HEK293 (cell line): Measurements from ENCODE around the gene BTG3.

Experiments used
- CTCF ChIA-PET: fragments of 350-600 bp; formaldehyde crosslinking; extraction: SDS; loops from one replicate; lab custom pipeline; 2021; ENCODE audit warnings: antibody characterized with exemption; lab: Yijun Ruan, JAX
- POLR2A ChIA-PET: fragments of 300-600 bp; formaldehyde crosslinking; extraction: SDS; loops from one replicate; lab custom pipeline; 2020; ENCODE audit warnings: antibody characterized with exemption, inconsistent platforms; lab: Yijun Ruan, JAX
- H3K27ac ChIP-seq: fragments of 200-500 bp; sonication (Bioruptor generic); 2 replicates; pipeline ENCODE4 v1.5.1; 2014; ENCODE audit warnings: low read depth, low read length, control low read depth, inconsistent platforms; ENCODE audit errors: extremely low read depth
- H3K36me3 ChIP-seq, 2 experiments: fragments of 200-500 bp in 1 of 2; sonication (Bioruptor generic) in 1 of 2; 1 replicate in 1 of 2; 2 replicates in 1 of 2; pipeline ENCODE4 v1.5.1; 2014 to 2017; ENCODE audit warnings: inconsistent platforms in 2 of 2, low read length in 2 of 2; ENCODE audit not compliant: control insufficient read depth in 2 of 2, insufficient read depth in 1 of 2
- H3K4me1 ChIP-seq: fragments of 200-500 bp; sonication (Bioruptor generic); 2 replicates; pipeline ENCODE4 v1.5.1; 2014; ENCODE audit warnings: mild to moderate bottlenecking, low read length, inconsistent platforms; ENCODE audit not compliant: control insufficient read depth, insufficient read depth
- H3K4me3 ChIP-seq: 2 replicates; pipeline ENCODE4 v1.5.1; 2011; ENCODE audit warnings: low read depth, mild to moderate bottlenecking, control low read depth, low read length, moderate library complexity
- H3K9me3 ChIP-seq: fragments of 200-500 bp; sonication (Bioruptor generic); 2 replicates; pipeline ENCODE4 v1.5.1; 2014; ENCODE audit warnings: low read depth, low read length, inconsistent platforms; ENCODE audit not compliant: control insufficient read depth, insufficient read depth
- AEBP2 ChIP-seq: fragments of 450-650 bp; formaldehyde crosslinking; IDR thresholded peaks from 2 replicates; pipeline ENCODE4 v1.5.1; 2016; ENCODE audit warnings: missing biosample characterization, missing genetic modification characterization, borderline replicate concordance
- FEZF1 ChIP-seq: fragments of 450-650 bp; formaldehyde crosslinking; IDR thresholded peaks from 2 replicates; pipeline ENCODE4 v1.5.1; 2016; ENCODE audit warnings: missing biosample characterization, missing genetic modification characterization
- GLIS1 ChIP-seq: fragments of 450-650 bp; formaldehyde crosslinking; IDR thresholded peaks from 2 replicates; pipeline ENCODE4 v1.5.1; 2016; ENCODE audit warnings: missing biosample characterization, missing genetic modification characterization
- HOXC10 ChIP-seq: sonication (generic); formaldehyde crosslinking; IDR thresholded peaks from 2 replicates; pipeline ENCODE4 v1.8.1; 2023; ENCODE audit warnings: mild to moderate bottlenecking, missing genetic modification reagents
- IKZF3 ChIP-seq: fragments of 450-650 bp; IDR thresholded peaks from 2 replicates; pipeline ENCODE4 v1.5.0; 2018; ENCODE audit warnings: missing biosample characterization, mild to moderate bottlenecking, missing genetic modification characterization, moderate library complexity
- KLF10 ChIP-seq: fragments of 450-650 bp; IDR thresholded peaks from 2 replicates; pipeline ENCODE4 v1.5.1; 2018; ENCODE audit warnings: missing biosample characterization, mild to moderate bottlenecking, missing genetic modification characterization
- KLF8 ChIP-seq: fragments of 450-650 bp; formaldehyde crosslinking; IDR thresholded peaks from 2 replicates; pipeline ENCODE4 v1.5.1; 2016; ENCODE audit warnings: missing biosample characterization, missing genetic modification characterization
- KLF9 ChIP-seq: fragments of 450-650 bp; formaldehyde crosslinking; IDR thresholded peaks from 2 replicates; pipeline ENCODE4 v1.5.1; 2016; ENCODE audit warnings: missing biosample characterization, missing genetic modification characterization, low read depth
- PBX3 ChIP-seq: sonication (generic); formaldehyde crosslinking; IDR thresholded peaks from 2 replicates; pipeline ENCODE4 v1.8.1; 2022; ENCODE audit warnings: mild to moderate bottlenecking, moderate library complexity, missing genetic modification reagents
- SALL2 ChIP-seq: fragments of 450-650 bp; formaldehyde crosslinking; IDR thresholded peaks from 2 replicates; pipeline ENCODE4 v1.5.0; 2017; ENCODE audit warnings: missing biosample characterization, mild to moderate bottlenecking, missing genetic modification characterization, borderline replicate concordance
- SCRT2 ChIP-seq: fragments of 450-650 bp; formaldehyde crosslinking; IDR thresholded peaks from 2 replicates; pipeline ENCODE4 v1.5.1; 2016; ENCODE audit warnings: missing biosample characterization, missing genetic modification characterization
- ZBTB26 ChIP-seq: fragments of 450-650 bp; formaldehyde crosslinking; optimal IDR thresholded peaks from 2 replicates; pipeline ENCODE3; 2016; ENCODE audit warnings: missing biosample characterization, mild to moderate bottlenecking, missing genetic modification characterization
- ZFP37 ChIP-seq: fragments of 450-650 bp; formaldehyde crosslinking; IDR thresholded peaks from 2 replicates; pipeline ENCODE4 v1.5.1; 2016; ENCODE audit warnings: missing biosample characterization, missing genetic modification characterization
- ZIC2 ChIP-seq: fragments of 450-650 bp; formaldehyde crosslinking; IDR thresholded peaks from 2 replicates; pipeline ENCODE4 v1.5.1; 2016; ENCODE audit warnings: missing biosample characterization, missing genetic modification characterization
- ZNF16 ChIP-seq: fragments of 450-650 bp; formaldehyde crosslinking; IDR thresholded peaks from 2 replicates; pipeline ENCODE4 v1.5.1; 2016; ENCODE audit warnings: low read depth, missing biosample characterization, missing genetic modification characterization
- ZNF391 ChIP-seq: fragments of 450-650 bp; formaldehyde crosslinking; IDR thresholded peaks from 2 replicates; pipeline ENCODE4 v1.5.1; 2016; ENCODE audit warnings: low read depth, missing biosample characterization, missing genetic modification characterization, borderline replicate concordance
- ZNF549 ChIP-seq: fragments of 450-650 bp; IDR thresholded peaks from 2 replicates; pipeline ENCODE4 v1.5.1; 2018; ENCODE audit warnings: missing biosample characterization, missing genetic modification characterization, mild to moderate bottlenecking, inconsistent platforms, moderate library complexity
- ZNF561 ChIP-seq: fragments of 450-650 bp; IDR thresholded peaks from 2 replicates; pipeline ENCODE4 v1.5.1; 2018; ENCODE audit warnings: missing biosample characterization, missing genetic modification characterization, borderline replicate concordance
- ZNF624 ChIP-seq: fragments of 450-650 bp; formaldehyde crosslinking; IDR thresholded peaks from 2 replicates; pipeline ENCODE4 v1.5.1; 2017; ENCODE audit warnings: missing biosample characterization, missing genetic modification characterization
- ZNF660 ChIP-seq: fragments of 450-650 bp; IDR thresholded peaks from 2 replicates; pipeline ENCODE4 v1.5.1; 2018; ENCODE audit warnings: missing biosample characterization, mild to moderate bottlenecking, missing genetic modification characterization
- ZNF707 ChIP-seq: fragments of 450-650 bp; formaldehyde crosslinking; IDR thresholded peaks from 2 replicates; pipeline ENCODE4 v1.5.1; 2016; ENCODE audit warnings: missing biosample characterization, missing genetic modification characterization
- ZNF76 ChIP-seq: fragments of 450-650 bp; formaldehyde crosslinking; IDR thresholded peaks from 2 replicates; pipeline ENCODE4; 2016; ENCODE audit warnings: low read depth, missing biosample characterization, missing genetic modification characterization, borderline replicate concordance
- ZNF843 ChIP-seq: fragments of 450-650 bp; formaldehyde crosslinking; IDR thresholded peaks from 2 replicates; pipeline ENCODE4 v1.5.1; 2016; ENCODE audit warnings: missing biosample characterization, missing genetic modification characterization
- ZSCAN16 ChIP-seq: fragments of 450-650 bp; formaldehyde crosslinking; IDR thresholded peaks from 2 replicates; pipeline ENCODE4 v1.5.1; 2016; ENCODE audit warnings: missing biosample characterization, missing genetic modification characterization
- TF ChIP-seq, protein P1 (sequence below): fragments of 450-650 bp; IDR thresholded peaks from 2 replicates; pipeline ENCODE4 v1.5.1; 2018; ENCODE audit warnings: missing biosample characterization, missing genetic modification characterization

BTG3 gene

GRCh38 chr21:17612565-17613241 lies at the start of gene BTG3:
Gene BTG3, minus strand, starts transcription at chr21:17612901. Its CDS starts 3,757 bp downstream, at chr21:17609144.
- peak within 1 kb of the TSS; percentile 82 for H3K27ac ChIP-seq
- H3K4me3 ChIP-seq: peak within 1 kb of the TSS; percentile 66
- peaks cover 5% of the 10 kb centered on the region for H3K4me1 ChIP-seq
- peaks cover 8 to 27% of the 10 kb centered on the region in 2 experiments for H3K36me3 ChIP-seq
- POLR2A ChIA-PET: interaction anchor here (1.3 to 2.5 kb wide), 2 partner anchors 11 to 100 kb away, joined by 6 to 12 read pairs; partner anchors contain the start of gene CXADR
- no peaks in the 10 kb centered on the region for H3K9me3 ChIP-seq
- CTCF ChIA-PET: interaction anchor here (1.0 to 3.7 kb wide), 4 partner anchors 27 to 226 kb away, joined by 3 to 20 read pairs (median 4); no protein-coding TSS in a partner anchor
- TF ChIP-seq KLF10 (peak; percentile 77), SALL2 (no peak), ZNF561 (tag by site-specific recombination) (no peak), ZNF843 (tag by site-specific recombination) (no peak), ZNF624 (tag by site-specific recombination) (no peak), AEBP2 (tag by site-specific recombination) (no peak), ZFP37 (no peak), ZIC2 (tag by site-specific recombination) (no peak), ZBTB26 (tag by site-specific recombination) (peak; percentile 66), ZNF76 (tag by site-specific recombination) (no peak), ZNF16 (tag by site-specific recombination) (no peak), KLF9 (tag by site-specific recombination) (no peak), ZNF660 (tag by site-specific recombination) (peak; percentile 67), HOXC10 (CRISPR knock-in tag) (peak; percentile 94; the same call in 1 of the 2 replicates), FEZF1 (tag by site-specific recombination) (no peak), SCRT2 (no peak), ZNF391 (no peak), IKZF3 (tag by site-specific recombination) (peak; percentile 35; the same call in 1 of the 2 replicates), GLIS1 (tag by site-specific recombination) (no peak), ZNF707 (tag by site-specific recombination) (no peak), KLF8 (tag by site-specific recombination) (no peak), ZSCAN16 (tag by site-specific recombination) (no peak), ZNF549 (tag by site-specific recombination) (no peak), PBX3 (peak; percentile 97)
- TF ChIP-seq, protein P1, sequence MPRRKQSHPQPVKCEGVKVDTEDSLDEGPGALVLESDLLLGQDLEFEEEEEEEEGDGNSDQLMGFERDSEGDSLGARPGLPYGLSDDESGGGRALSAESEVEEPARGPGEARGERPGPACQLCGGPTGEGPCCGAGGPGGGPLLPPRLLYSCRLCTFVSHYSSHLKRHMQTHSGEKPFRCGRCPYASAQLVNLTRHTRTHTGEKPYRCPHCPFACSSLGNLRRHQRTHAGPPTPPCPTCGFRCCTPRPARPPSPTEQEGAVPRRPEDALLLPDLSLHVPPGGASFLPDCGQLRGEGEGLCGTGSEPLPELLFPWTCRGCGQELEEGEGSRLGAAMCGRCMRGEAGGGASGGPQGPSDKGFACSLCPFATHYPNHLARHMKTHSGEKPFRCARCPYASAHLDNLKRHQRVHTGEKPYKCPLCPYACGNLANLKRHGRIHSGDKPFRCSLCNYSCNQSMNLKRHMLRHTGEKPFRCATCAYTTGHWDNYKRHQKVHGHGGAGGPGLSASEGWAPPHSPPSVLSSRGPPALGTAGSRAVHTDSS (tag by site-specific recombination): no peak
